Left lung (tissue), 10 donors: Measurements from ENCODE around the gene EID3. TPM values are rescaled to one million over a fixed set of nuclear protein-coding genes. Genes with fewer than 3 reads are reported as not detected.

Source experiments
- ATAC-seq: fragments of 200-7000 bp; cut with Tn5 transposase; one replicate; pipeline ENCODE4 v1.9.1; 2020; ENCODE audit warnings: moderate library complexity
- DNase-seq, 4 donors: peaks; one replicate each; pipeline ENCODE4 v3.0.0-alpha.2; 2013 to 2020
- H3K27ac ChIP-seq, 2 donors: fragments of 200-600 bp; sonication (generic) in 1 of 2; one replicate each; pipeline versions ENCODE4 v1.5.0 to v1.8.0; 2020 to 2021
- H3K27me3 ChIP-seq, 2 donors: fragments of 200-600 bp; sonication (generic) in 1 of 2; one replicate each; pipeline versions ENCODE4 v1.5.0 to v1.8.0; 2020 to 2021
- H3K36me3 ChIP-seq, 2 donors: fragments of 200-600 bp; sonication (generic) in 1 of 2; one replicate each; pipeline versions ENCODE4 v1.5.0 to v1.8.0; 2020 to 2021
- H3K4me1 ChIP-seq, 2 donors: fragments of 200-600 bp; one replicate each; pipeline ENCODE4 v1.8.0; 2021
- H3K4me3 ChIP-seq, 2 donors: fragments of 200-600 bp; sonication (generic) in 1 of 2; one replicate each; pipeline versions ENCODE4 v1.5.0 to v1.8.0; 2020 to 2021; ENCODE audit warnings: mild to moderate bottlenecking in 1 of 2
- H3K9me3 ChIP-seq, 2 donors: fragments of 200-600 bp; sonication (generic) in 1 of 2; one replicate each; pipeline versions ENCODE4 v1.5.0 to v1.8.0; 2020 to 2021
- CTCF ChIP-seq, 2 donors: fragments of 200-600 bp; sonication (generic) in 1 of 2; IDR thresholded peaks; one replicate each; pipeline versions ENCODE4 v1.5.0 to v1.8.0; 2021; ENCODE audit warnings: antibody characterized with exemption in 2 of 2
- intact Hi-C, 2 donors: fragments of 100-400 bp; cut with DNase I; formaldehyde crosslinking; loops; one replicate each; pipeline versions ENCODE4 v1.11.2 to v1.14.2; 2022
- polyA plus RNA-seq, 6 donors: library from polyadenylated mRNA; unstranded; fragments of 120-200 nt; gene quantifications; one replicate each; pipeline ENCODE4 v1.2.1, GENCODE V29; 2013; ENCODE audit not compliant: insufficient read length in 6 of 6
- total RNA-seq, 2 donors: library from RNA; stranded (reverse); fragmentation: NEBNext Ultra II Directional; extraction: Animal tissue kit (Norgen Biotek cat#: 25700); gene quantifications; one replicate each; pipeline ENCODE4 v1.2.1, GENCODE V29; 2021
- donor health status: DM: no; HTN: yes; CAD: no.
- donor health status: DM: no; HTN: no; CAD: no.

EID3 gene
- total and polyA plus RNA-seq, 8 donors, result 2.9 to 6.9 (median 6.3) TPM

- Histone ChIP-seq H3K27me3 (no peaks in the 10 kb centered on the region), H3K4me1 (peaks cover 0 to 57% of the 10 kb centered on the region in 2 donors), H3K27ac (no peak overlapping the region), H3K36me3 (peaks cover 0 to 34% of the 10 kb centered on the region in 2 donors), H3K9me3 (no peaks in the 10 kb centered on the region), H3K4me3 (no peak overlapping the region)
- intact Hi-C loops, result no loop called here
- ATAC-seq, result no peak
- DNase-seq, result no peak
- no peak for TF ChIP-seq CTCF (IDR thresholded peaks at IDR 0.05)
These were observed 4.1 kb downstream of the EID3 start for GRCh38 chr12:104307655-104308000.

- DNase-seq (no peak), ATAC-seq (no peak)
- no peak for TF ChIP-seq CTCF (IDR thresholded peaks at IDR 0.05)
- intact Hi-C loops, result no loop called here
- Histone ChIP-seq H3K27ac (no peak overlapping the region), H3K9me3 (no peaks in the 10 kb centered on the region), H3K4me3 (no peak overlapping the region), H3K4me1 (peaks cover 0 to 45% of the 10 kb centered on the region in 2 donors), H3K27me3 (no peaks in the 10 kb centered on the region), H3K36me3 (peaks cover 0 to 48% of the 10 kb centered on the region in 2 donors)
These were observed 6.0 kb downstream of the EID3 start for GRCh38 chr12:104309446-104309993.

- Histone ChIP-seq H3K4me3 (no peak overlapping the region), H3K36me3 (peaks cover 0 to 60% of the 10 kb centered on the region in 2 donors), H3K27me3 (no peaks in the 10 kb centered on the region), H3K27ac (no peak overlapping the region), H3K4me1 (peaks cover 0 to 40% of the 10 kb centered on the region in 2 donors), H3K9me3 (no peaks in the 10 kb centered on the region)
- DNase-seq (no peak), ATAC-seq (no peak)
- no peak for TF ChIP-seq CTCF (IDR thresholded peaks at IDR 0.05)
- intact Hi-C loops, result no loop called here
These were observed 7.5 kb downstream of the EID3 start for GRCh38 chr12:104310751-104311633.

GRCh38 chr12:104312202-104312601 lies 8.7 kb downstream of the EID3 start:
- Histone ChIP-seq H3K4me3 (no peak overlapping the region), H3K36me3 (peaks cover 0 to 70% of the 10 kb centered on the region in 2 donors), H3K9me3 (no peaks in the 10 kb centered on the region), H3K4me1 (peaks cover 0 to 28% of the 10 kb centered on the region in 2 donors), H3K27ac (no peak overlapping the region), H3K27me3 (no peaks in the 10 kb centered on the region)
- intact Hi-C loops, result no loop called here
- DNase-seq, result no peak
- no peak for ATAC-seq
- TF ChIP-seq CTCF (IDR thresholded peaks at IDR 0.05), result no peak

- peaks cover 0 to 23% of the 10 kb centered on the region in 2 donors for H3K4me1 ChIP-seq
- H3K4me3 ChIP-seq, result no peak overlapping the region
- H3K27ac ChIP-seq, result no peak overlapping the region
- DNase-seq, result no peak
- peaks cover 0 to 74% of the 10 kb centered on the region in 2 donors for H3K36me3 ChIP-seq
- no peaks in the 10 kb centered on the region for H3K27me3 ChIP-seq
- intact Hi-C loops, result no loop called here
- TF ChIP-seq CTCF (IDR thresholded peaks at IDR 0.05), result no peak
- H3K9me3 ChIP-seq, result no peaks in the 10 kb centered on the region
- no peak for ATAC-seq
These were observed 9.1 kb downstream of the EID3 start for GRCh38 chr12:104312654-104313053.
